GM21423 (cell line): Measurements from ENCODE around the gene CD244.

Source experiments
- ATAC-seq: cut with Tn5 transposase; IDR thresholded peaks from one replicate; pipeline ENCODE4 v1.9.1; 2021; ENCODE audit warnings: mild to moderate bottlenecking, moderate library complexity; ENCODE audit not compliant: unreplicated experiment

Gene CD244

GRCh38 chr1:160814856-160815255 is 47.8 kb downstream of the CD244 start:
- ATAC-seq = no peak

GRCh38 chr1:160814316-160814715 is 48.4 kb downstream of the CD244 start:
- ATAC-seq = no peak

DNA sequence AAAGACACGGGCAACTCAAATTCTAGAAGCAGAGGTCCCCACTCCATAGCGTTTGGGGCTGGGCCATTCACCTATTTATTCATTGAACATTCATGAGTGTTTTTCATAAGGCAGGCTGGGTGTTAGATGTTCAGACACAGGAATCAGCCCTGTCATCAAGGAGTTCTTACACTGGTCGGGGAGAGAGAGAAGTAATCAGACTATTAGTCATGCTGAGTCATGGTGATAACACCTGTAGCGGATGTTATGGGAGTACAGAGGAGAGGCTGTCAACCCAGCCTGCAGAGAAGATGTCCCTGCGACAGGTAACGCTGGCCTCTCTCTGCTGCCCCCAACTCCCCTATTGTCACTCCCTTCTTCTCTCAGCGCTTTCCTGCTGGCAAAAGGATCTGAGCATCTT is 49.5 kb downstream of the CD244 start:
- no peak for ATAC-seq

GRCh38 chr1:160811147-160811546 is 51.5 kb downstream of the CD244 start:
- ATAC-seq = no peak

GRCh38 chr1:160810486-160810885 is 52.2 kb downstream of the CD244 start:
- ATAC-seq = no peak

DNA sequence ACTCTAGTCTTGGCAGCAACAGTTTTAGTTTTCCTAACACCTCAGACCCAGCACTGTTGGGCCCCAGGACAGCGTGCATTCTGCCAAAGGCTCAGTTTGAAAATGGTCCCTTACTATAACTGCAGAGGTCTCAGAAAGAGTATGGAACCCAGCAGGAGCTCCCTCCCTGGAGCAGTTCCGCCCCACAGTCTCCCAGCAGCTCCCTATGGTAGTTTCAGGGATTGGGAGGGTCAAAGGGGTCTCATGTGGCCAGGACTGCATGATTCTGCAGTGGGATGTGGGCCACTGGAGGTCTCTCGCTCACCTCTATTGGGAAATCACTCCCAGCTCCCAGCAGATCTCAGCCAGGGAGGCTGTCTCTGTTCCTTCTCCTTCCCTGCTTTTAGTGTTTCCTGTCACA is 54.4 kb downstream of the CD244 start:
- ATAC-seq = no peak

DNA sequence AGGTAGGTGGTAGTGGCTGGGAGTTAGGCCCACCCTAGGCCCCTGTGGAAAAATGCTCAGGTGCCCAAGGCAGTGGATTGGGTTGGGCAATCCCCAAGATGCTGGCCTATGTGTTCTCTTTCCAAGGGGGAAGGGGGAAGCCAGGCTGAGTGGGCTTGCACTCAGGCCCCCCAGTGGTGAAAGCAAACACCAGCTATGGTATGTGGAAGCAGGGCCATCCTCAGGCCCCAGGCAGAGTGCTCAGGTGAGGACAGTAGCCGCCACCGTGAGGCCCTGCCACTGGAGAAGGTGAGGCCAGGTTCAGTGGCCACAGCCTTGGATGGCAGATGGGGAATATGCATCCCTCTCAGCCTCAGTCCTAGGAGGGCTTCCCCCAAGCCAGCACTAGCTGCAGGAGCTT is 54.9 kb downstream of the CD244 start:
- no peak for ATAC-seq

DNA sequence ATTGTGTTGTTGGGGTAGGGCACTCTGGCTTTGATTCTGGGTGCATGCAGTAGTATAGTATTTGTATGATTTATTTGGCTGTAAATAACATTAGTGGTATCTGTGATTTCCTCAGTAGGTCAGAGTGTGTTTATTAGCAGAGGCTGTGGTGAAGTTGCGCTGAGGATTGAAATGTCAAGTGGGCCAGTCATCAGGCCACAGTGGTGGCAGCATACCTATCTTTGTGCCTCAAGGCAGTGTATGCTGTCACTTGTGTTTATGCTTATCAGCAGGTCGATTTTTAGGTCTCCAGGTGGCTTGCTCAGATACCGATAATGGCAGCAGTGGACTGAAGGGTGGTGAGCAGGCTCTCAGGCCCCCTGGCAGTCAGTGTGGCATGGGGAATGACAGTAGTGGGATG is 55.4 kb downstream of the CD244 start:
- ATAC-seq = no peak

DNA sequence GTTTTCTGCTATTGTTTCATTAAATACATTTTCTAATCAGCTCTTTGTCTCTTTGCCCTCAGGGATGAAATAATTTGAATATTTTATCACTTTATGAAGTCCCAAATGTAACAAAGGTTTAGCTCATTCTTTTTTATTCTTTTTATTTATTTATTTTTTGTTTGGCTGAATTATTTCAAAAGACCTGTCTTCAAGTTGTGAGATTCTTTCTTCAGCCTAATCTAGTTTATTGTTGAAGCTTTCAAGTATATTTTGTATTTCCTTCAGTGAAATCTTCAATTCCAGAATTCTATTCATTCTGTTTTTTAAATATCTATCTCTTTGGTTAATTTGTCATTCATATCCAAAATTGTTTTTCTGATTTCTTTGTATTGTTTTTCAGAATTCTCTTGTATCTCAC is 55.9 kb downstream of the CD244 start:
- no peak for ATAC-seq

DNA sequence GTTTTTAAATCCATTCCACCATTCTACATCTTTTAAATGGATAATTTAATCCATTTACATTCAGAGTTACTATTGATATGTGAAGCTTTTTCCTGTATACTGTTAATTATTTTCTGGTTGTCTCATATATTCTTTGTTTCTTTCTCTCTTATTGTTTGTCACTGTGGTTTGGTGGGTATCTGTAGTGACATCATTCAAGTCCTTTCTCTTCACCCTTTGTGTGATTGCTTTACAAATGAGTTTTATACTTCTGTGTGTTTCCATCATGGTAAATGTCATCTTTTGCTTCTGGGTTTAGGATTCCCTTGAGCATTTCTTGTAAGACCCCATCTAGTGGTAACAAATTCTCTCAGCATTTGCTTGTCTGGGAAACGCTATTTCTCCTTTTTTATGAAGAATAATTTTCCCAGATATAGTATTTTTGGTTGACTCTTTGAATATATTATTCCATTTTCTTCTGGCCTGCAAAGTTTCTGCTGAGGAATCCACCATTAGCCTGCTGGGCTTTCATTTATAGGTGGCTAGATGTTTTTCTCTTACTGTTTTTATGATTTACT is 56.5 kb downstream of the CD244 start:
- no peak for ATAC-seq

DNA sequence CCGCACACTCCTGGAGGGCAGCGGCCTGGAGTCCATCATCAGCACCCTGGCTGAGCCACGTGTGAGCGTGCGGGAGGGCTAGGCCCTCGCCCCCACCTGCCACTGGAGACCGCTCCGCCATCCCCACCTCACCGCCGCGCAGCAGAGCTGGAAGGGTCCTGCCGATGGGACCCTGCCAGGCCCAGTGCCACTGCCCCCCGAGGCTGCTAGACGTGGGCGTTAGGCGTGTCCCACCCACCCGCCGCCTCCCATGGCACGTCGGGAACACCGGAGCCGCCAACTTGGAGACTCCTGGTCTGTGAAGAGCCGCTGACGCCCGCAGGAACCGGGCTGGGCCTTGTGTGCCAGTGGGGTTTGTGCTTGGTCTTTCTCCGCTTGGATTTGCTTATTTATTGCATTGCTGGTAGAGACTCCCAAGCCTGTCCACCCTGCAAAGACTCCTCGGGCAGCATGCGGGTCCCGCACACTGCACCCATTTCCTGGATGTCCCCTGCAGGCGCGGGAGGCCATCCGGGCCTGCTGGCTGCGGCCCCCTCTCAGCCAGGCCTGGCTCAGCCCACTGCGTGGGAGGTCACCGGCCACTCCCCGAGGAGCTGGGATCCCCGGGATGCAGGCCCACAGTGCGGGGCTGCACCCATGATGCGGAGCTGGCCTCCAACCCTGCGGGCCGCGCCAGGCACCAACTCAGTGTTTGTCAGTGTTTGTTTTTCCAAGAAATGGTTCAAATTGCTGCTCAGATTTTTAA is 60.7 kb downstream of the CD244 start:
- no peak for ATAC-seq

GRCh38 chr1:160800645-160801408 is 61.9 kb downstream of the CD244 start:
- no peak for ATAC-seq

GRCh38 chr1:160800142-160800541 is 62.5 kb downstream of the CD244 start:
- no peak for ATAC-seq

GRCh38 chr1:160799641-160800040 is 63.0 kb downstream of the CD244 start:
- no peak for ATAC-seq

- no peak for ATAC-seq
Observed at GRCh38 chr1:160798439-160798838, 64.2 kb downstream of the CD244 start.

DNA sequence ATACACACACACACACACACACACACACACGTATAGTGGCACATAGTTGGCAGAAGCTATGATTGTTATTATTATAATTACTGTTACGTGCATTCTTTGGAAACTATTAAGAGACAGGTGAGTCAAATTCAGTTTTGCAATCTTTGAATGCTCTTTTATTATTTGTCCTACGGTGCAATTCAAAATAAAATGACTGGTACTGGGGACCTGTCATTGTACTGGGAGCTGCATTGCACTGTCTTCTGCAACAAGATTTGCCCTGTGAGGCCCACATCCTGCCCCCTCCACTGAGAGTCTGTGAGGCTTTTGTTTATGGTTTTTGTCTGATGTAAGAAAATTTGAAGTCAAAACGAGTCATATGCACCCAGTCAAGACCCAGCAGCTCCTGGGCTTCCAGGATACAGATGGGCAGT is 64.8 kb downstream of the CD244 start:
- no peak for ATAC-seq

DNA sequence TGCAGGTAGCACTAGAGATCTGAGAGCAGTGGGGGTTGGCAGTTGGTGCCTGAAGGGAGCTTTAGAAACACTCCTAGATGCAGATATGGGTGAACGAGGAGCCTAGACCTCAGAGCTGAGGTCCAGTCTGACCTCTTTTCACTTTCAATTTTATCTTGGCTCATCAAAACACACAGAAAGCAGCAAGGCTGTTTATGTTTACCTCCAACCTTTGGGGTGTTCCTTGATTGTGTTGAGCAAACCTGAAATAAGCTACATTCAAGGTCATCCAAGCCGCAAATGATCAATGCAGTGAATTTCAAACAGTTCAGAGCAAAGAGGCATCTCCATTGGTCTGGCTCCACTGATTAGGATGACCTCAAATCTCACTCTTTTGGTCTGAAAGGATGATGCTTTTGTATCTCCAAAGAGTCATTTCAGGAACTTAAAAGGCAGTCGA is 65.4 kb downstream of the CD244 start:
- peak; percentile 24 for ATAC-seq

DNA sequence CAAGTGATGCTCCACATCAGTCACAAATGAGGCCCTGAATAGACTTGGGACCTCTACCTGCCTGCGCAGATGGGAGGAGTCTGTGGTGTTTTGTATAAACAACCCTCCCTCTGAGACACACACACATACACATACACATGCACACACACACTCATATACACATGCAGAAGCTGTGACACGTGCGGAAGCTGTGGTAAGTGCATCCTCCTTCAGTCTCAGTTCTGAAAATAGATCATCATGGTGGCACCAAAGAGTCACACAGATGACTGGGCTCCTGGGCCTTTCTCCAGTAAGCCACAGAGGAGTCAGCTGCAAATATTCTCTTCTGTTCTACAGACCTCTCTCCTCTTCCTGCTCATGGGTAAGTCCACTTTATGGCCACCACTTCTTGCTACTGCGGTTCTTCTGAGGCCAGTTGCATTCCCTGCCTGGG is 66.7 kb downstream of the CD244 start, which contains the start of gene LY9:
Gene LY9 (plus strand): TSS at position 224 of the 433 bp plus-strand sequence. CDS start 14 bp downstream, at position 238.
- peak; percentile 71 for ATAC-seq

GRCh38 chr1:160794376-160794775 is 68.3 kb downstream of the CD244 start:
- ATAC-seq = no peak

- peak; percentile 75 for ATAC-seq
Observed at GRCh38 chr1:160789702-160790611, 72.7 kb downstream of the CD244 start.
